ENCODE measurements around the gene TCTA.

Gene TCTA

GRCh38 chr3:49461443-49462171 is 49.4 kb downstream of the TCTA start:
- DNase-seq = no peak

DNA sequence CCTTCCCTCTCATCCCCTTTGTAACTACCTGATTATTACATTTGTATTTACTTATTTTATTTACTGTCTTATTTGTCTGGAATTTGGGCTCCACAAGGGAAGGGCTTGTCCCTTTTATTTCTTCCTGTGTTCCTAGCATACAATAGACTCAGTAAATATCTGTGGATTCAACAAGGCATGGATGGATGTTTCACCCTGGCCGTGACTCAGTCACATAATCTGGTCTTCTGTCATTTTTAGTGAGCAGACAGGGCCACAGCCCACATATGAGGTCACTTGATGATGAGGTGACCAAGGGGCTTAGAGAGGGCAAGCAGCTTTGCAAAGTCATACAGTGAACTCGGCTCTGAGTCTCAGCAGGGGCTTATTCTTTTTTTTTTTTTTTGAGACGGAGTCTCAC is 50.0 kb downstream of the TCTA start:
- no peak for DNase-seq

DNA sequence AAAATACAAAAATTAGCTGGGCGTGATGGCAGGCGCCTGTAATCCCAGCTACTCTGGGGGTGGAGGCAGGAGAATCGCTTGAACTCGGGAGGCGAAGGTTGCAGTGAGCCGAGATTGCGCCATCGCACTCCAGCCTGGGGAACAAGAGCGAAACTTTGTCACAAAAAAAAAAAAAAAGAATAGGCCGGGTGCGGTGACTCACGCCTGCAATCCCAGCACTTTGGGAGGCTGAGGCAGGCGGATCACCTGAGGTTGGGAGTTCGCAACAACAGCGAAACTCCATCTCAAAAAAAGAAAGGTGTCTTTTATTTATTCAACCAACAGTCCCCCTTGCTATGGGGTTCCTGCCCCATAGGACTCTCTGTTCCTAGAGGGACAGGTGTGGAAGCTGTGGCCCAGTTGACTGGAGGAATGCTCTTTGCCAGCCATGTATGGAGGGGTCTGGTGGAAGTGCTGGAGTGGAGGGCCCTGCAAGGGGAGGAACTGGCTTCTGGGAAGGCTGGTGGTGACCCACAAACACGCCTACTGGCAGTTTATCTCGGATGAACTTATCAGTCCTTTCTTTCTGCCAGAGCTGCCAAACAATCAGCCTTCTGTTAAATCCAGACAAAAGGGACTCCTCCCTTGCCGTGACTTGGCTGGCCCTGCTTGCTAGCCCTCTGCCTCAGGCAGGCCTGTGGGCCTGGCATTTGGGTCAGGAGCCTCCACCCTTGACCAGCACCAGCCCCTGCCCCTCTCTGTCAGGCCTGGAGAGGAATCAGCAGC is 53.2 kb downstream of the TCTA start:
- no peak for DNase-seq
